Neural cell (in vitro differentiated cells): ENCODE data around the gene OGFOD3.

Experiments used
- EP300 ChIP-seq: fragments of 450-650 bp; conservative IDR thresholded peaks from 2 replicates; pipeline ENCODE4 v1.6.1; 2014; ENCODE audit warnings: antibody characterized with exemption, mild to moderate bottlenecking, moderate library complexity; ENCODE audit not compliant: poor library complexity, severe bottlenecking
- POLR2AphosphoS5 ChIP-seq: IDR thresholded peaks from 2 replicates; pipeline ENCODE4 v1.6.1; 2012
- SMC3 ChIP-seq: fragments of 450-650 bp; conservative IDR thresholded peaks from 2 replicates; pipeline ENCODE4 v1.6.1; 2014; ENCODE audit warnings: antibody characterized with exemption, mild to moderate bottlenecking, moderate library complexity; ENCODE audit not compliant: poor library complexity
- TF ChIP-seq, protein P1 (sequence below): fragments of 450-650 bp; IDR thresholded peaks from 2 replicates; pipeline ENCODE4 v1.5.1; 2014; ENCODE audit warnings: antibody characterized with exemption, mild to moderate bottlenecking, moderate library complexity; ENCODE audit not compliant: poor library complexity, severe bottlenecking

DNA sequence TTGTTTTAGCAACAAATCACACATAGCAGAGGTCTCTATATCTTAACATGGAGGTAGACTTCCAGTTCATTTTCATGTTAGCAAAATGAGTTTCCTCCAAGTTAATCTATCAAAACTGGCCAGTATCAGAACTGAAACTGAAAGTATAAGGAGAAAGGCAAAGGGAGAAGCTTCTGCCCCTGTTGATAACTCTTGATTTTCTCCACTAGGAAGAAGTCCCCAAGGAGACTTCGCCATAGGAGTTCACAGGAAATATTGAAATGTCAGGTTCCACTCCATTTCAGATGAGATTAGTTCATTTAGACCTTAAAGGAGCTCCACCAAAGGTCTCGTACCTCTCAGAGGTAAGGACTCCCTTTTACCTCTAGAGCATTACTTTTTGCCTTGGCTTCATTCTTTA is 1.2 kb upstream of the OGFOD3 start:
- TF ChIP-seq POLR2AphosphoS5: no peak
- TF ChIP-seq EP300: no peak
- TF ChIP-seq, protein P1, sequence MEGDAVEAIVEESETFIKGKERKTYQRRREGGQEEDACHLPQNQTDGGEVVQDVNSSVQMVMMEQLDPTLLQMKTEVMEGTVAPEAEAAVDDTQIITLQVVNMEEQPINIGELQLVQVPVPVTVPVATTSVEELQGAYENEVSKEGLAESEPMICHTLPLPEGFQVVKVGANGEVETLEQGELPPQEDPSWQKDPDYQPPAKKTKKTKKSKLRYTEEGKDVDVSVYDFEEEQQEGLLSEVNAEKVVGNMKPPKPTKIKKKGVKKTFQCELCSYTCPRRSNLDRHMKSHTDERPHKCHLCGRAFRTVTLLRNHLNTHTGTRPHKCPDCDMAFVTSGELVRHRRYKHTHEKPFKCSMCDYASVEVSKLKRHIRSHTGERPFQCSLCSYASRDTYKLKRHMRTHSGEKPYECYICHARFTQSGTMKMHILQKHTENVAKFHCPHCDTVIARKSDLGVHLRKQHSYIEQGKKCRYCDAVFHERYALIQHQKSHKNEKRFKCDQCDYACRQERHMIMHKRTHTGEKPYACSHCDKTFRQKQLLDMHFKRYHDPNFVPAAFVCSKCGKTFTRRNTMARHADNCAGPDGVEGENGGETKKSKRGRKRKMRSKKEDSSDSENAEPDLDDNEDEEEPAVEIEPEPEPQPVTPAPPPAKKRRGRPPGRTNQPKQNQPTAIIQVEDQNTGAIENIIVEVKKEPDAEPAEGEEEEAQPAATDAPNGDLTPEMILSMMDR: no peak
- TF ChIP-seq SMC3: no peak
